ENCODE measurements around the gene RAB3GAP1.

- no peak for TF ChIP-seq CTCF (IDR thresholded peaks at IDR 0.05; ENCODE audit: poor library complexity, severe bottlenecking)
- no peak for TF ChIP-seq MXI1 (conservative IDR thresholded peaks at IDR 0.05; ENCODE audit: poor library complexity, severe bottlenecking)
- TF ChIP-seq EP300 (conservative IDR thresholded peaks at IDR 0.05; ENCODE audit: poor library complexity, severe bottlenecking), result no peak
Measured at GRCh38 chr2:135140606-135141005, 88.5 kb downstream of the RAB3GAP1 start.

Measured in neural cell (in vitro differentiated cells).